Fibroblast of skin of left quadriceps (primary cell): Measurements from ENCODE around the gene THAP3.

Experiments used
- DNase-seq, 2 experiments: peaks; one replicate each; pipeline ENCODE4 v3.0.0-alpha.2; 2013; ENCODE audit warnings: low read depth in 2 of 2

The THAP3 gene

DNA sequence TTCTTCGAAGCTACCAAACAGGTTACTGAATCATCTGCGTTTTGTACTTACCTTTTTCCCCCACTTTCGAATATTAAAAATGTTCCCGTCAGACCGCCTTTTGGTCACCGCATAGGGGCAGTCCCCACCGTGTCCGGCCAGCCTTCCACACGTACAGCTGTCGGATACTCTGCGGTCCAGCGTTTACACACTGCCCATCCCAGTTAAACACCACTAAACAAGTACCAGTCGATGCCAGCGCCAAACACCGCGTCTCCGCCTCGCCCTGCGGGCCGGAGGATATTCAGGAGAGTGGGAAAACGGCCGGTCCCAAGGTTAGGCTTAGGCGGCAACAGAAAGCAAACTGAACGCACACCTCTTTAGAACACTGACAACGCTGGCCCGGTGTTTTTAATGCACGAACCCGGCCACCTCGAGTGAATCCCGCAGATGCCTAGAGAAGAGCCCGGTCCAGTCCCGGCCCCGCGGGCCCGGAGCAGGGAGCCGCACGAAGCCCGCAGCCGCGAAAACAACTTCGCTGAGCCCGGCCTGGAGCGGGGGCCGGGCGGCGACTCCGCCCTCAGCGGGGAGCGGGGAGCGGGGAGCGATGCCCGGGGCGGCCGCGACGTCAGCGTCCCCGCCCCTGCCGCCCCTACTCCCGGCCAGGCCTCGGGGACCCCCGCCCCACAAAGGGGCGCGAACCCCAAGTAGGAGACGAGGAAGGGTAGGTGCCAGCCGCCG lies 11.9 kb upstream of the THAP3 start:
- peak in 1 of 2 experiments; percentile 12 for DNase-seq

DNA sequence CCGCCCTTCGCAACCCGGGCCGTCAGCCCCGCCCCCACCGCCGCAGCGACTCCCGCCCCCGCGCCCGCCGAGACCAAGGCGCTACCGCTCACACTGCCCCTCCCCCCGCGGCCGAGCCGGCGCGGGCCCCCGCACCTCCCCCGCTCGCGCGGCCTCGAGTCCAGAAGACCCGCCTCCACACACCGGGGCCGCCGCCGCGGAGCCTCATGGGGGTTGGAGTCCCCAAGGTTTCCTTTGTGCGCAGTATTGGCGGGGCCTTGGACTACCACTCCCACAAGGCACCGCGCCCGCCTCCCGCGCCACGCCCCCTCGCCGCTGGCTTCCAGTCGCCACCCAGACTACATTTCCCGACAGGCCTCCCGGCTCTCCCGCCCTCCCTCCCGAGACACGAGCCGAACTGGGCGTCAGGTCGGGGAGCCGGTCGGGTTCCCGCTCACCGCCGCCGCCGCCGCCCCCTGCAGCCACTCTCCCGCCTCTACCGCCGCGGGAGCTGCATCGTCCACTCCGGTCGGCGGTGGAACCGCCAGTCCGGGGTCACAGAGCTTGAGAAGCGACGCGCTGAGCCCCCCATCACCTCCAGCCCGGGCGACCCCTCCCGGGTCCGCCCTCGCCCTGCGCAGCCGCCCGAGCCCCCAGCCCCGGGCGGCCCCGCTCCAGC lies 11.2 kb upstream of the THAP3 start, which contains the start of gene PHF13:
TSS of gene PHF13 (plus strand) at position 371 of the 658 bp plus-strand sequence. CDS start 336 bp downstream, outside the sequence.
- peak; percentile 99 for DNase-seq

DNA sequence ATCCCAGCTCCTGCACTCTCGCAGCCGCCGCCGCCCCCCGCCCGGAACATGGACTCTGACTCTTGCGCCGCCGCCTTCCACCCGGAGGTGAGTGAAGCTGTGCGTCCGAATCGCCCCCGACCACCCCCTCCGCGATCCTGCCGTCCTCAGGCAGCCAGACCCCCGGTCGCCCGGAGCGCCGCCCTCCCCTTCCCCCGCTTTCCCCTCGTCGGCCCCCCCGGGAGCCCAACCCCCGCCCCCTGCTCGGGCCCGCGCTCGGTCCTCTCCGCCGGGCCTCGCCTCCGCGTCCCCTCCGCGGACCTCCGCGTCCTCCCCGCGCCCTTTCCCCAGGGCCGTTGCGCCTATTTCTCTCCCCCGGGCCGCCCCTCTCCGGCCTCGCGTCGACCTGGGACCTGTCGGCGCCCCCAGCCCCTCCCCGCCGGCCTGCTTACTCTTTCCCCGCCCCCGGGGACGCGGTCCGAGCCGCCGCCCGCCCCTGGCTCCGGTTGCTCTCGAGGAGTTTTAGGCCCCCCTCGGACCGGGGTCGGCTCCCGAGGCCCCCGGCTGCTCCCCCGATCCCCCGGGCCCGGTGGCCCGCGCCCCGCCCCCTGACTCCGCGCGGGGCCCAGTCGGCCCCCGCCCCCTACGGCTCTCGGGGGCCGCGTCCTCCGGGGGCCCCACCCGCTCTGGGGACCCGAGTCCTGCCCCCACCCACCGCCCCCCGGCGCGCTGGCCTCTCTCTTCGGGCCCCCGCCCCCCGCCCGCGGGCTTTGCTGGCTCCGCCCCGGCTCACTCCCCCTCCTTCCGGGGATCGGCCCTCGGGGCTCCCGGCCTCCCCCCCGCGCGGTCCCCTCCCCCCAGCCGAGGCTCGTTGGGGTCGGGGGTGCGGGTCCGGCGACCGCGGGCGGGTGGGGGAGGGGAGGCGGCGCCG lies 10.4 kb upstream of the THAP3 start:
- peak in 1 of 2 experiments; percentile 15 for DNase-seq

DNA sequence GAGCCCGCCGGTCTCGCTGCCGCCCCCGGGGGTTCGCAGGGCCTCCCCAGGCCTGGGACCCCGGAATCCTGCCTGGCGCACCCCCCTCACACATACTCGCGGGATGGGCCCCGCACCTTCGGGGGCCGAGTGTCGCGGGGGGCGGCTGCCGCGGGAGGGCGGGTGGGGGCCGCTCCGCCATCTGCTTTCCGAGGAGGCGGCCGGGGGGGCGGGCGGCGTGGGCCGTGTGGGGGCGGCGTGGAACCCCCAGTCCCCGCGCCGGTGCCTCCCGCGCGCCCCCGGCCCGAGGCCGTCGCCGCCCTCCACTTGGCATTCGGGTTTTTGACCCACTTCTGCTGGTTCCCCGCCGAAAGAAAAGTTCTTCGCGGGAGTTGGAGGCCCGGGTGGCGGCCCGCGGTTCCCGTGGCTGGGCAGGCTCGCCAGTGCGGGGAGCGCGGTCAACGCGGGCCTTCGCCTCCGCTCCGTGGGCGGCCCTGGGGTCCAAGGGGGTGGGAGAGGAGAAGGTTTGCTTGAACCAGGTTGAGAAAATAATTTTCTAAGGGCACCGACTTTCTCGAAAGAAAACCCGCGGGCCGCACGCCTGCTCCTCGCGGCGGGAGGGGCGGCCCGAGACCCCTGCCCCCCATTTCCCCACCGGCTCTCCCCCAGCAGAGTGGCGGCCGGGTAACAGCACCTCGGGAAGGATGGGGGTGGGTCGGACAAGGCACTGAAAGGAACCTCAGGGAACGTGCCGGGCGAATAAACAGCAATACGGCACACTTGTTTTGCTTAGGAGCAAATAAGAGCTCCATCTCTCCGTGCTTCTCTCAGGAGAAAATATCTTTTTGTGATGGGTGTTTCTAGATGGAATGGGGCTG lies 9.5 kb upstream of the THAP3 start:
- no peak for DNase-seq

DNA sequence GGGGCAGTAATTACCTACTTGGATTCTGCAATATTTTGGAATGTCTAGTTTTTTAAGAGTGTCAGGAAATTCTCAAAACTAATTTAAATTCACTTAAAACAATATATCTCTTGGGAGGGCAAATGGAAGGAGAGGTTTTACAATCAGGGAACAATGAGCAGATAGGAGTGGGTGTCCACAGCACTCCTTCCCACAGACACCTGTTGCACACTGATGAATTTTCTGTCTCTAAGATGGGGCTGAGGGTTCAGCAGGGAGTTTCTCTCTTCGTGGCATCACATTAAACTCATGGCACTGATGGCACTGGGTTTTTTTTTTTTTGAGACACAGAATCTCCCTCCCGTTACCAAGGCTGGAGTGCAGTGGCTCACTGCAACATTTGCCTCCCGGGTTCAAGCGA lies 5.6 kb upstream of the THAP3 start:
- no peak for DNase-seq

DNA sequence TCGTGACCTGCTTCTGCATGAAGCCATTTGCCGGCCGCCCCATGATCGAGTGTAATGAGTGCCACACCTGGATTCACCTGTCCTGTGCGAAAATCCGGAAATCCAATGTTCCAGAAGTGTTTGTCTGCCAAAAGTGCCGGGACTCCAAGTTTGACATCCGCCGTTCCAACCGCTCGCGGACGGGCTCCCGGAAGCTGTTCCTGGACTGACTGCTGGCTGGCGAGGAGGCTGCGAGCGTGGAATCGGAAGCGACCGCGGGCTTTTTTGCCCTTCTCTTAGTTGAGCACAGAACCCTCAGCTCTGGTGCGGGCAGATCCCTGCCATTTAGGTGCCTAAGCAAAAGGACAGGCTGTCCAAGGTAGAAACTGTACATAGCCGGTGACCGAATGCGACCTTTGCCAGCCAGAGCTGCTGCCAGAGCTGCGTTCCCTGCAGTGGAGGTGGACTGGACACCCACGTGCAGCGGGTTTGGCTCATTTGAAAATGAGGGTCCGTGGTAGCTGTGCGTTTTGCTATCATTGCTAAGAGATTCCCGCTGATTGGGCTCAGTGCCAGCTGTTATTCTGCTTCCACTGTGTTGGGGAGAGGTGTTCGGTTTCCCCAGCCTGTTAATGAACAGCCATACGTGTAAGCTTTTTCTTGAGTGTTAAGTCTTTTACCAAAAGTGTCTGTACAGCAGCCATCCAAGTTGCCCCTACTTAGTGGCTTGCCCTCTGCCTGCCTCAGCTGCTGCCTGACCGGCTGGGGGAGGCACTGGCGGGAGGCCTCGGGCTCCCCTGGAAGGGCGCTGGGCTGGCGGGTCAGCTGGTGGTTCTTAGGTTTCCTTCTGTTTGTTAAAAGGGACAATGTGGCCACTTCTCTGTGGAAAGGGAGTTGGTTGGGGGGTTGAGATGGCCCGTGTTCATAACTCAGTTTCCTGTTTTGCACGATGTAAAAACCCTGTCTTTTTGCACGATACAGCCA lies 3.0 kb upstream of the THAP3 start:
- DNase-seq: no peak

DNA sequence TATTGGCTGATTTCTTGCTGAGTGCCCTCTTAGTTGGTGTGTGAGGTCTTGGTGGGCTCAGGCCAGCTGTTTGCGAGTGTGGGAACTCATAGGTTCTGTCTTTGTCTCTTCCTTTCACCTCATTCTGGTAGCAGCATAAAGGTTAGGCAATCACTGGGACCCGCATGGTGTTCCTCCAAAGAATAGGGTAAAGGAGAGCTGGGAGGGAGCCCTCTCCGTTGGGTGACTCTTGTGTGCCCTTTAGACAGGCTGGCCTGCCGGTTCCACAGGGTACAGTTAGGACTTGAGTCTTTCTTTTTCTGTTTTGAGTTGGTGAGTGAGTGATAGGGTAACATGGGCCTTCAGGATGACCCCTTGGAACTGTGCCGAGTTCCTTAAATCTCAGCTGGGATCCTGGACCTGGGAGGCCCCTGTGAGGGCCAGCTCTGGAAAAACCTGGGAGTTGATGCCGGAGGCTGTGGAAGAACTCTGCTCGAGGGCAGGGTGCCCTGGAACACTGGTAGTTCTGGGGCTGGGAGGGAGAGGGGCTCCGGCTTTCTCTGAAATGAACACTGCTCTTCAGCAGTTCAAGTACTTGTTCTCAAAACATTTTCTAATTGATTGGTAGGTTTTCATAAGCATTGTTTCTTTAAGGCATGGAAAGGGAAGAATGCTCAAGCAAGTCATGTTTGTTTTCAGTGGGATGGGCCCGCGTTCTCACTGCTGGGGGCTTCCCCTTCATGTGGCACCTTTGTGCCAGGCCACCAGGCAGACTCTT lies 2.1 kb upstream of the THAP3 start:
- no peak for DNase-seq

DNA sequence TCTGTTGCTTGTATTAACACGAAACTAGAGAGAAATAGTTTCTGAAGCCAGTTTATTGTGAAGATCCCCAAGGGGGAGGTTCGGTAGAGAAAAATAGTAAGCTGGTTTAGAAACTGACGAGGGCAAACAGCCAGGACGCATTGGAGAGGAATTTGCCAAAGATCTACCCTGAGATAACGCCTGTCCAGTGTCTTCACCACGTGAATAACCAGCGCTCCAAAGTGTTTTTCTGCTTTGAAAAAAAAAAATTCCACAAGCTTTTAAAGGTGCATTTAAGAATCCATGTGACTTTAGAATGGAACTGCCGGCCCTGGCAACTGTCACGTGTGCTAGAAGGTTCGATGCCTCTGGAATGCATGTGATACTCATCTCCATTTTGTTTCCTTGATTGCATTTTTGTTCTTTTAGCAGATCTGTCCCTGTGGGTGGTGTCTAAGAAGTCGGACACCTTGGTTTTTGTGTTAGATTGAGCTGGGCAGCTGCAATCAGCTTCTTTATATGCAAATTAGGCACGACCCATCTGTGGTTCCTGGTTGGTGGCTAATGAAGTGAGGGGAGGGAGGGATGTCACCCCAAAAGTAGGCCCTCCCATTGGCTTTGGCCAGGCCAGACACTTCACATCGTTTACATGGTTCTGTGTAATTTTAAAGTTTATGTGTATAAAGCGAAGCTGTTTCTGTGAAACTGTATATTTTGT lies 1.3 kb upstream of the THAP3 start:
- no peak for DNase-seq

DNA sequence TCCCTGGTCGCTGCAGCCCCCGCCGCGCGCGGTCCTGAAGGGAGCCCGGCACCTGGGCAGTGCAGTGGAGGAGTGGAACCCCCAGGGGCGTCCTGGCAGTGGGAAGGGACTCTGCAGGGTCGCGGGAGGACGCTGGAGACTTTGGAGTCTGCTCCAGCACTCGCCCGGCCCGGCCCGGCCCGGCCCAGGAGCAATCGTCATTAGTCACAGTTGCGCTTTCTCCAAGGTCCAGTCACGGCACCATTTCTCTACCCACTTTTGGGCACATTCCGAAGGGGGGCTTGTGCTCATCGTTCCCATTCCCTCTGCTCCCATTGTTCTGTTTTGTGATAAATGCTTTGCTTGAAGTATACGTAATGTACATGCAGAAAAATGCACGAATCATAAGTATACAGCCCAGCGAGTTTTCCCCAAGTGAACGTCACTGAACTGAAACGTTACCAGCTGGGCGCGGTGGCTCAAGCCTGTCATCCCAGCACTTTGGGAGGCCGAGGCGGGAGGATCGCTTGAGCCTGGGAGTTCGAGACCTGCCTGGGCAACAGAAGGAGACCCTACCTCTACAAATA lies 999 bp downstream of the THAP3 start:
- peak; percentile 38 to 39 for DNase-seq

DNA sequence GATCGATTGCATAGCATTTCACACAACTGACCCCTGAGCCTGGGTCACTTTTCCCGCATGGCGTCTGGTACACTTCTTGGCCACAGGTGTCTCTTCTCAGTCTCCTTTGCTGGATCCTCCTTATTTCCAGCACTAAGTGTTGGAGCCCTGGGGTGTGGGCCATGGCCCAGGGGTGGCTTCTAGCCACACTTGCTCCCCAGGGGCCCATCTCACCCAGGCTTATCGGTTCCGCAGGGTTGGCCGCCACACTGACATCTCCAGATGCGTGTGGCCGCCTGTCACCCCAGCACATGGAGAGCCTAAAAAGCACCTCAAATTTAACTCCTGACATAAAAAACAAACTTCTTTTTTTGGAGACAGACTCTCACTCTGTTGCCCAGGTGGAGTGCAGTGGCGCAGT lies 2.4 kb downstream of the THAP3 start:
- no peak for DNase-seq

DNA sequence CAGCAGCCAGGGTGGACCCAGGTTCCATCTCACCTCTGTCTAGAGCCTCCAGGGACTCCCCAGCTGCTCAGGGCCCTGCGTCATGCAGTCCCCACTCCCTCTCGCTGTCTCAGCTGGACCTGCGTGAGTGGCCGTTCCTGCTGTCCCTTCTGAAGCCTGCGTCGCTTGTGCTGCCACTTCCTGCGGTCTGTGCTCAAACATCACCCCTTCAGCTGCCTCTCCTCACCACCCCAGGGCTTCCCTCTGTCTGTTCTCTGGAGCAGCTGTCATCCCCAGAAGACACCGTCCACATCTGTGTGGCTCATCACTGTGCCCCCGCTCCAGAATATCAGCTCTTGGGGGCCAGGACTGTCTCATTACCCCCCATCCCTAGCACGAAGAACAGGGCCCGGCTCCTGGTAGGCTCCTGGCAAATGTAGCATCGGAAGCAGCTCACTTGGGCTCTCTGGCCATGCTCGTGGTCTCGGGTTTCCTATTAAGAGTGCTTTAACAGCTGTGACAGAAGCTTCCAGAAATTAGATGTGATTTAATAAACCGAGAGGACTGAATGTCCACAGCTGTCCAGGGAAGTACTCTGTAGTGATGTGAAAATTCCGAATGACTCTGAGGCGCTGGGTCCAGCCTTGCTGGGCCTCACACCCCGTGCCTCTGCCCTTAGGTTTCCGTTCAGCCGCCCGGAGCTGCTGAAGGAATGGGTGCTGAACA lies 3.3 kb downstream of the THAP3 start:
- no peak for DNase-seq

DNA sequence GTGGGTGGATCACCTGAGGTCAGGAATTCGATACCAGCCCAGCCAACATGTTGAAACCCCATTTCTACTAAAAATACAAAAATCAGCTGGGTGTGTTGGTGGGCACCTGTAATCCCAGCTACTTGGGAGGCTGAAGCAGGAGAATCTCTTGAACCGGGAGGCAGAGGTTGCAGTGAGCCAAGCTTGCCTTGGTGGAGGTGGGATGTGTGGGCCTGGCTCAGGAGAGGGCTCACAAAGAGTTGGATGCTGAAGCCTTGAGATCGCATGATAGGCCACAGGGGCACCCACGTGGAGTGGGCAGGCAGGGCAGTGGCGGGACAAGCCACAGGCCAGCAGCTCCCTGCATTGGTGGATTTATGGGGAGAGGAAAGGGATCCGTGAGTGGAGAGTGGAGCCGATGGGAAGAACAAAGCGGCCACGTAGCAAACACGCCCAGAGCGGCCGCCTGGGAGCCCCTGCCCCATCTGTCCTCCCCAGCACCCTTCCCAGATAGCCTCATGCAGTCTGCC lies 4.4 kb downstream of the THAP3 start:
- DNase-seq: no peak

DNA sequence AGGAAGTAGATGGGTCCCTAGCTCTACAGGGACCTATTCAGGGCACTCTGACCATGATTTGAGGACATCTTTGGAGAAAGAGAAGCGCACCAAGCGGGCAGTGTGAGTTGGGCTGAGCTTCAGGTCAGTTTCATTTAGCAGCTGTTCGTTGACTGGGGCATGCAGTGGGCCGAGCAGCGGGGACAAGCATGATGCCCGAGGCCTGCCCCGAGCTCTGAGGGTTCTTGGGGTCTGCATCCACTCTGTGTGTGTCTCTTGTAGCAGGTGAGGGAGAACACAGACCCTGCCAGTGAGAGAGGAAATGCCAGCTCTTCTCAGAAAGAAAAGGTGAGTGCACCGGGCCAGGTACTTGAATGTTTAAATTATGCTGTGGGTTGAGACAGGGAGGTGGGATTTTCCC lies 5.4 kb downstream of the THAP3 start:
- DNase-seq: no peak

DNA sequence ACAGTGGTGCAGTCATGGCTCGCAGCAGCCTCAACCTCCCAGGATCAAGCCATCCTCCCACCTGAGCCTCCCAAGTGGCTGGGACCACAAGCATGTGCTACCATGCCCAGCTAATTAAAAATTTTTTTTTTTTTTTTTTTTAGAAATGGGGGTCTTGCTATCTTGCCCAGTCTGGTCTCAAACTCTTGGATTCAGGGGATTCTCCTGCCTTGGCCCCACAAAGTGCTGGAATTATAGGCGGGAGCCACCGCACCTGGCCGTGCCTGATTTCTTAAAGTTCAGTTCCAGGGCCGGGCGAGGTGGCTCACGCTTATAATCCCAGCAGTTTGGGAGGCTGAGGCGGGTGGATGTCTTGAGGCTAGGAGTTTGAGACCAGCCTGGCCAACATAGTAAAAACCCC lies 6.4 kb downstream of the THAP3 start:
- no peak for DNase-seq

DNA sequence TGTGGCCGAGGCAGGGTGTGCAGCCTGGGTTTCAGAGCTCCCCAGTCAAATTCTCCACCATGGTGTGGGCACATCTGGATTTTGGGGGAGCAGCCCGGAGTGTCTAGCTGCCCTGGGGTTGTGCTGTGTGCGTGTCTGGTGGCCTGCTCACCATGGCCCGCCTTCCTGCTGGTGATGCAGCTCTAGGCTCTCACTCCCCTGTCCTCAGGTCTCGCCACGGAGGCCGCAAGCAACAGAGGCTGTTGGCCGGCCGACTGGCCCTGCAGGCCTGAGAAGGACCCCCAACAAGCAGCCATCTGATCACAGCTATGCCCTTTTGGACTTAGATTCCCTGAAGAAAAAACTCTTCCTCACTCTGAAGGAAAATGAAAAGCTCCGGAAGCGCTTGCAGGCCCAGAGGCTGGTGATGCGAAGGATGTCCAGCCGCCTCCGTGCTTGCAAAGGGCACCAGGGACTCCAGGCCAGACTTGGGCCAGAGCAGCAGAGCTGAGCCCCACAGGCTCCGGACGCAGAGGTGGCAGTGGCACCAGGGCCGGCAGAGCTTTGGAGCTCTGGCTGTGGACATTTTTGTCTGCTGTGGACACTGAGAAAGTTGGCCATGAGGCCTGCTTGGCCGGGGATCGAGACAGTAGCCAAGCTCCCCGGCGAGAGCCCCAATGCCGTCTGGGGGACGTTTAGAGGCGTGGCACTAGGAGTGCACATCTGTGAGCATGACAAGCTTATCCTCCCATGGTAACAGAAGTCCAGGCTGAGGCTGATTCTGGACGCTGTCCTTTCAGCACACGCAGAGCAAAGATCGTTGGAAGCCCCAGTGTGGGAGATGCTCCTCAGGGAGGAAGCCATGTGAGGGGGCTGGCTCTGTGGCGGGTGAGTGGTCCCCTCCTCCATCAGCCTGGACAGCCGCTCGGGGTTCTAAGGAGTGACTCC lies 8.2 kb downstream of the THAP3 start:
- no peak for DNase-seq

DNA sequence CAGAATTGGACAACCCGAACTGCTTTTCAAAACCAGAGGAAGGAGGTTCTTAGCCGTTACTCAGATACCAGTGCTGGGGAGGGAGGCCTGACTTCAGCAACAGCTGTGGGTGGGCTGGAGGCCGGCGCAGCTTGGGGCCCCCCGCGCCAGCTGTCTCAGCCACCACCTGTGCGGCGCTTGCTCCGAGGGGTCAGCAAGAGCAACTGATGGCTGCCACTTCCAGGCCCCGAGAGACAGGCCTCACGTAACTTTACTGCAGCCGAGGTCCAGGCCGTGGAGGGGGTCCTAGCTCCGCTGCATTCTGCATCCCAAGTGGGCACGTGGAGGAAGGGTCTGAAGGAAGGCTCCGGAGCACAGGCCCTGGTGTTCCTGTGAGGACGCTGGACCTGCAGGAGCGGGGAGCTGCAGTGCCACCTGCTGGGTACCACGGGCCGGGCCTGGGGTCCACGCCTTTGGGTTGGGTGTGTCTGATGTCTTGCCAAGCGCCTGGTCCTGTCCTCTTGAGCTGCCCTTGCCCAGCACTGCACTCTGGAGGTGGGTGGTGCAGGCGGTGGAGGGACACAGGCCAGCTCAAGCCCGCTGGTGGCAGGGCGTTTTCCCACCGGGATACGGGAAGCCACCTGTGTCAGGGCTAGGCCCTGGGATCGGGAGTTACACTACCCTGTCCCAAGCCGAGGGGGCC lies 9.8 kb downstream of the THAP3 start:
- DNase-seq: no peak
